ENCODE measurements around the gene KSR2. TPM values are rescaled to one million over a fixed set of nuclear protein-coding genes. Genes with fewer than 3 reads are reported as not detected.

KSR2 gene
- total RNA-seq, 1 experiment from 2014 or later = 1.3 TPM

DNA sequence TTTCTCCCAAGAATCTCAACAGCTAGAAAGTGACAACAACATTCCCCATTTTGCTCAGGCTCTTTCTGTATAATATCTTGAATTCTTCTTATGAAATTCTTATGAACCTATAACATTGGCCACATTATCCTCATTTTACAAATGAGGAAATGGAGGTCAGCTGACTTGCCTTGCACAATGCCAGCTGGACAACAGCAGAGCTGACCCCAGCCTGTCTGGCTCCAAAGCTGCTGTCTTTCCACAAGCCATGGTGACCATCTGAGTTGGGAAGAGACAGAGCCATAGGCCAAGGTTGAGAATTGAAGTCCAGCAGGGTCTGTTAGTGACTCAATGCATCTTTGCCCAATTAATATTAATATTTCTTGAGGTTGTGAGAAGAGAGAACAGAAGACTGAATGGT is 87.3 kb downstream of the KSR2 start:
- Histone ChIP-seq H4K5ac (ENCODE audit: insufficient read length, low read depth, low read length) (no peak overlapping the region), H2BK12ac (ENCODE audit: insufficient read length, low read depth, low read length) (no peak overlapping the region), H3K9me3 (ENCODE audit: control insufficient read depth, low read depth, low read length) (no peaks in the 10 kb centered on the region), H2BK15ac (ENCODE audit: low read depth, low read length) (no peak overlapping the region), H3K56ac (ENCODE audit: insufficient read length, low read depth, low read length) (no peak overlapping the region), H3K23me2 (ENCODE audit: insufficient read length, low read depth, low read length, poor library complexity, severe bottlenecking) (no peaks in the 10 kb centered on the region), H3K79me2 (ENCODE audit: insufficient read depth, low read length) (no peaks in the 10 kb centered on the region), H3T11ph (ENCODE audit: low read length) (no peak overlapping the region), H3K27ac (ENCODE audit: insufficient read length, low read depth, low read length) (no peak overlapping the region), H4K8ac (replicated peaks; ENCODE audit: insufficient read length, low read depth, low read length) (no peak overlapping the region), H3K4me2 (ENCODE audit: insufficient read depth, insufficient read length, low read length) (no peak overlapping the region), H2BK120ac (ENCODE audit: low read depth, low read length, poor library complexity, severe bottlenecking) (no peak overlapping the region), H2BK5ac (ENCODE audit: insufficient read length, low read length) (no peak overlapping the region), H2AK5ac (ENCODE audit: insufficient read length, low read length) (no peak overlapping the region), H3K18ac (ENCODE audit: insufficient read length, low read depth, low read length) (no peak overlapping the region), H3K4me1 (ENCODE audit: insufficient read depth, low read length) (0 out of 2 replicates have a peak, but pooled peaks cover 2% of the 10 kb centered on the region), H2AFZ (ENCODE audit: low read length) (no peak overlapping the region), H4K91ac (ENCODE audit: insufficient read length, low read depth, low read length) (no peak overlapping the region), H3K14ac (ENCODE audit: insufficient read depth, low read length) (no peak overlapping the region), H3K9ac (ENCODE audit: extremely low read depth, insufficient read length, low read length) (no peak overlapping the region), H3K23ac (ENCODE audit: insufficient read length, low read depth, low read length) (no peak overlapping the region), H3K4ac (ENCODE audit: low read depth, low read length) (no peak overlapping the region), H3K27me3 (ENCODE audit: insufficient read depth, low read length) (no peaks in the 10 kb centered on the region), H2BK20ac (ENCODE audit: low read depth, low read length, poor library complexity, severe bottlenecking) (no peak overlapping the region), H3K79me1 (ENCODE audit: insufficient read depth, low read depth, low read length, poor library complexity, severe bottlenecking) (no peaks in the 10 kb centered on the region), H4K20me1 (ENCODE audit: control insufficient read depth, insufficient read depth, insufficient read length) (no peaks in the 10 kb centered on the region)
- Mint-ChIP-seq H3K27ac (no peak overlapping the region), H3K4me1 (peaks cover 0 to 11% of the 10 kb centered on the region in 2 experiments; a peak in 3 of 4 replicates), H3K9me3 (no peaks in the 10 kb centered on the region), H3K27me3 (ENCODE audit: low read depth) (peaks cover 4% of the 10 kb centered on the region), H3K4me3 (no peak overlapping the region), H3K36me3 (ENCODE audit: insufficient read depth in 1 of 3, low read depth in 3 of 3) (no peaks in the 10 kb centered on the region)
- TF ChIP-seq, protein P1, sequence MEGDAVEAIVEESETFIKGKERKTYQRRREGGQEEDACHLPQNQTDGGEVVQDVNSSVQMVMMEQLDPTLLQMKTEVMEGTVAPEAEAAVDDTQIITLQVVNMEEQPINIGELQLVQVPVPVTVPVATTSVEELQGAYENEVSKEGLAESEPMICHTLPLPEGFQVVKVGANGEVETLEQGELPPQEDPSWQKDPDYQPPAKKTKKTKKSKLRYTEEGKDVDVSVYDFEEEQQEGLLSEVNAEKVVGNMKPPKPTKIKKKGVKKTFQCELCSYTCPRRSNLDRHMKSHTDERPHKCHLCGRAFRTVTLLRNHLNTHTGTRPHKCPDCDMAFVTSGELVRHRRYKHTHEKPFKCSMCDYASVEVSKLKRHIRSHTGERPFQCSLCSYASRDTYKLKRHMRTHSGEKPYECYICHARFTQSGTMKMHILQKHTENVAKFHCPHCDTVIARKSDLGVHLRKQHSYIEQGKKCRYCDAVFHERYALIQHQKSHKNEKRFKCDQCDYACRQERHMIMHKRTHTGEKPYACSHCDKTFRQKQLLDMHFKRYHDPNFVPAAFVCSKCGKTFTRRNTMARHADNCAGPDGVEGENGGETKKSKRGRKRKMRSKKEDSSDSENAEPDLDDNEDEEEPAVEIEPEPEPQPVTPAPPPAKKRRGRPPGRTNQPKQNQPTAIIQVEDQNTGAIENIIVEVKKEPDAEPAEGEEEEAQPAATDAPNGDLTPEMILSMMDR (conservative IDR thresholded peaks at IDR 0.05) = no peak
- no peak for DNase-seq

Data from H9 (cell line).